Non-pigmented ciliary epithelial cell (primary cell): ENCODE results near the gene GSG1.
"Not testable (repeated sequence)": the region's sequence is repeated elsewhere in the genome, so short reads cannot be mapped to it uniquely, and the experiment has no call there.

Experiments used
- DNase-seq: peaks from one replicate; pipeline ENCODE4 v3.0.0-alpha.2; 2010; ENCODE audit warnings: low read depth

GSG1 gene

GRCh38 chr12:13053617-13054016, 49.9 kb downstream of the GSG1 start:
- DNase-seq = not testable (repeated sequence)

GRCh38 chr12:13052421-13052820, 51.0 kb downstream of the GSG1 start:
- no peak for DNase-seq

GRCh38 chr12:13049816-13050215, 53.7 kb downstream of the GSG1 start:
- DNase-seq = no peak

GRCh38 chr12:13046964-13047363, 56.5 kb downstream of the GSG1 start:
- DNase-seq = no peak

GRCh38 chr12:13045816-13046215, 57.7 kb downstream of the GSG1 start:
- no peak for DNase-seq

- no peak for DNase-seq
Measured at GRCh38 chr12:13044906-13045299, 58.6 kb downstream of the GSG1 start.

- DNase-seq = peak; percentile 17
Measured at GRCh38 chr12:13044002-13044905, 59.2 kb downstream of the GSG1 start, which contains the start of gene FAM234B. TSS of gene FAM234B (plus strand) at chr12:13044381. CDS start at chr12:13044404, 23 bp downstream.

GRCh38 chr12:13042666-13043230, 60.7 kb downstream of the GSG1 start:
- DNase-seq = no peak

GRCh38 chr12:13041224-13041623, 62.2 kb downstream of the GSG1 start:
- DNase-seq = no peak

- no peak for DNase-seq
Measured at GRCh38 chr12:13039328-13039956, 64.0 kb downstream of the GSG1 start.

GRCh38 chr12:13038491-13039161, 64.8 kb downstream of the GSG1 start:
- DNase-seq = peak; percentile 48

- no peak for DNase-seq
Measured at GRCh38 chr12:13036881-13037280, 66.6 kb downstream of the GSG1 start.

GRCh38 chr12:13035335-13035734, 68.1 kb downstream of the GSG1 start:
- not testable (repeated sequence) for DNase-seq
